GM12878 (cell line): ENCODE measurements around the gene UBE2G2.

Experiments
- BCL11A ChIP-seq: IDR thresholded peaks from 2 replicates; pipeline ENCODE4 v1.6.1; 2011; ENCODE audit warnings: low read depth, low read length
- CREB1 ChIP-seq: IDR thresholded peaks from 2 replicates; pipeline ENCODE4 v1.6.1; 2012; ENCODE audit warnings: low read depth, mild to moderate bottlenecking, inconsistent platforms
- ETV6 ChIP-seq, 2 experiments: fragments of 450-650 bp in 1 of 2; IDR thresholded peaks in 1 of 2; conservative IDR thresholded peaks in 1 of 2; 2 replicates each; pipeline ENCODE4 v1.6.1; 2014; ENCODE audit warnings: antibody characterized with exemption in 1 of 2, borderline replicate concordance in 1 of 2, low read depth in 1 of 2, mild to moderate bottlenecking in 1 of 2, moderate library complexity in 1 of 2
- RB1 ChIP-seq: fragments of 450-650 bp; formaldehyde crosslinking; IDR thresholded peaks from 2 replicates; pipeline ENCODE4 v1.6.1; 2017; ENCODE audit warnings: mild to moderate bottlenecking, borderline replicate concordance
- SIN3A ChIP-seq: IDR thresholded peaks from 2 replicates; pipeline ENCODE4 v1.6.1; 2012; ENCODE audit warnings: low read depth, low read length, improper control_type of control experiment
- TF ChIP-seq, protein P1 (sequence below), 3 experiments: IDR thresholded peaks in 2 of 3; conservative IDR thresholded peaks in 1 of 3; 2 replicates each; pipeline ENCODE4 v1.5.1; 2011; ENCODE audit warnings: low read depth in 3 of 3, low read length in 3 of 3, mild to moderate bottlenecking in 3 of 3, control low read depth in 2 of 3, moderate library complexity in 2 of 3, inconsistent platforms in 1 of 3, mixed read lengths in 1 of 3; ENCODE audit not compliant: control insufficient read depth in 2 of 3, insufficient read depth in 1 of 3; ENCODE audit errors: extremely low read depth in 1 of 3
- TF ChIP-seq, protein P2 (sequence below): IDR thresholded peaks from 2 replicates; pipeline ENCODE4 v1.6.1; 2011; ENCODE audit warnings: low read depth, low read length, improper control_type of control experiment, borderline replicate concordance

- TF ChIP-seq BCL11A: no peak
- no peak for TF ChIP-seq RB1
- TF ChIP-seq, protein P1, sequence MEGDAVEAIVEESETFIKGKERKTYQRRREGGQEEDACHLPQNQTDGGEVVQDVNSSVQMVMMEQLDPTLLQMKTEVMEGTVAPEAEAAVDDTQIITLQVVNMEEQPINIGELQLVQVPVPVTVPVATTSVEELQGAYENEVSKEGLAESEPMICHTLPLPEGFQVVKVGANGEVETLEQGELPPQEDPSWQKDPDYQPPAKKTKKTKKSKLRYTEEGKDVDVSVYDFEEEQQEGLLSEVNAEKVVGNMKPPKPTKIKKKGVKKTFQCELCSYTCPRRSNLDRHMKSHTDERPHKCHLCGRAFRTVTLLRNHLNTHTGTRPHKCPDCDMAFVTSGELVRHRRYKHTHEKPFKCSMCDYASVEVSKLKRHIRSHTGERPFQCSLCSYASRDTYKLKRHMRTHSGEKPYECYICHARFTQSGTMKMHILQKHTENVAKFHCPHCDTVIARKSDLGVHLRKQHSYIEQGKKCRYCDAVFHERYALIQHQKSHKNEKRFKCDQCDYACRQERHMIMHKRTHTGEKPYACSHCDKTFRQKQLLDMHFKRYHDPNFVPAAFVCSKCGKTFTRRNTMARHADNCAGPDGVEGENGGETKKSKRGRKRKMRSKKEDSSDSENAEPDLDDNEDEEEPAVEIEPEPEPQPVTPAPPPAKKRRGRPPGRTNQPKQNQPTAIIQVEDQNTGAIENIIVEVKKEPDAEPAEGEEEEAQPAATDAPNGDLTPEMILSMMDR (IDR thresholded peaks at IDR 0.05 in 2 of 3, conservative IDR thresholded peaks at IDR 0.05 in 1 of 3; ENCODE audit: control insufficient read depth in 2 of 3, extremely low read depth in 1 of 3, insufficient read depth in 1 of 3, low read depth in 3 of 3, low read length in 3 of 3): no peak
- TF ChIP-seq SIN3A: no peak
- TF ChIP-seq, protein P2, sequence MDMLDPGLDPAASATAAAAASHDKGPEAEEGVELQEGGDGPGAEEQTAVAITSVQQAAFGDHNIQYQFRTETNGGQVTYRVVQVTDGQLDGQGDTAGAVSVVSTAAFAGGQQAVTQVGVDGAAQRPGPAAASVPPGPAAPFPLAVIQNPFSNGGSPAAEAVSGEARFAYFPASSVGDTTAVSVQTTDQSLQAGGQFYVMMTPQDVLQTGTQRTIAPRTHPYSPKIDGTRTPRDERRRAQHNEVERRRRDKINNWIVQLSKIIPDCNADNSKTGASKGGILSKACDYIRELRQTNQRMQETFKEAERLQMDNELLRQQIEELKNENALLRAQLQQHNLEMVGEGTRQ: no peak
- TF ChIP-seq ETV6 (conservative IDR thresholded peaks at IDR 0.05 in 1 of 2, IDR thresholded peaks at IDR 0.05 in 1 of 2; ENCODE audit: borderline replicate concordance in 1 of 2, low read depth in 1 of 2): no peak
- TF ChIP-seq CREB1: no peak
Observed at GRCh38 chr21:44842721-44843445, 41.3 kb upstream of the UBE2G2 start.
